NT2/D1 (cell line): ENCODE data around the gene PCDHGB1.

ENCODE experiments used
- SUZ12 ChIP-seq: IDR thresholded peaks from 2 replicates; pipeline ENCODE4 v1.6.1; 2011; ENCODE audit not compliant: insufficient read length, insufficient read depth; ENCODE audit errors: extremely low read depth
- YY1 ChIP-seq: IDR thresholded peaks from 2 replicates; pipeline ENCODE4 v1.6.1; 2011; ENCODE audit not compliant: insufficient read length, insufficient read depth

DNA sequence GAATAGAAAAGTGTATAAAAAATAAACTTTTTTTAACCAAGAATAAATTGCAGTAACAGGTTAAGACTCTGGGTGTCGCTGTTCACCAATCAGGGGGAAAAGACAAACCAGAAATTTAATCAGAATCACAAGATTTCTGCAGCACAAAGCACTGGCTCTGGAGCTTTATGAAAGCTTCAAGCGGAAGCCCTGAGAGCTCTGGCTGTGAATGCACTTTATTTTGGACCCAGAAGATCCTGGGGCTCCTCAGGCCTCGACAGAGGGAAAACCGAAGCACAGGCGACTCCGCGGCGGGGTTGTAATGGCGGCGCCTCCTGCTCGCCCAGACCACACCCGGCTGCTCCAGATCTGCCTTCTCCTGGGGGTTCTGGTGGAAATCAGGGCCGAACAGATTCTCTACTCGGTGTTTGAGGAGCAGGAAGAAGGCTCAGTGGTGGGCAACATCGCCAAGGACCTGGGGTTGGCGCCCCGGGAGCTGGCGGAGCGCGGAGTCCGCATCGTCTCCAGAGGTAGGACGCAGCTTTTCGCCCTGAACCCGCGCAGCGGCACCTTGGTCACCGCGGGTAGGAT lies 5.1 kb downstream of the PCDHGB1 start, which contains the start of gene PCDHGA4:
- TF ChIP-seq SUZ12 (no peak), YY1 (no peak)
